Sigmoid colon (tissue), 4 donors: Measurements from ENCODE around the gene SOCS1.

Source experiments
- EP300 ChIP-seq, 4 donors: sonication (generic); formaldehyde crosslinking; IDR thresholded peaks; one replicate each; pipeline ENCODE4 v1.6.1; 2017; ENCODE audit warnings: antibody characterized with exemption in 4 of 4
- POLR2A ChIP-seq, 2 donors: fragments of 450-650 bp; IDR thresholded peaks; one replicate each; pipeline ENCODE4 v1.6.1; 2016; ENCODE audit warnings: antibody characterized with exemption in 2 of 2, mild to moderate bottlenecking in 2 of 2, moderate library complexity in 2 of 2
- POLR2AphosphoS5 ChIP-seq, 4 donors: sonication (generic); formaldehyde crosslinking; IDR thresholded peaks; one replicate each; pipeline ENCODE4 v1.6.1; 2017; ENCODE audit warnings: antibody characterized with exemption in 4 of 4
- TF ChIP-seq, protein P1 (sequence below), 4 experiments: fragments of 450-650 bp in 3 of 4; fragments of 200-600 bp in 1 of 4; IDR thresholded peaks; one replicate each; pipeline ENCODE4 v1.5.1; 2016 to 2019; ENCODE audit warnings: antibody characterized with exemption in 4 of 4, mild to moderate bottlenecking in 3 of 4, moderate library complexity in 2 of 4

DNA sequence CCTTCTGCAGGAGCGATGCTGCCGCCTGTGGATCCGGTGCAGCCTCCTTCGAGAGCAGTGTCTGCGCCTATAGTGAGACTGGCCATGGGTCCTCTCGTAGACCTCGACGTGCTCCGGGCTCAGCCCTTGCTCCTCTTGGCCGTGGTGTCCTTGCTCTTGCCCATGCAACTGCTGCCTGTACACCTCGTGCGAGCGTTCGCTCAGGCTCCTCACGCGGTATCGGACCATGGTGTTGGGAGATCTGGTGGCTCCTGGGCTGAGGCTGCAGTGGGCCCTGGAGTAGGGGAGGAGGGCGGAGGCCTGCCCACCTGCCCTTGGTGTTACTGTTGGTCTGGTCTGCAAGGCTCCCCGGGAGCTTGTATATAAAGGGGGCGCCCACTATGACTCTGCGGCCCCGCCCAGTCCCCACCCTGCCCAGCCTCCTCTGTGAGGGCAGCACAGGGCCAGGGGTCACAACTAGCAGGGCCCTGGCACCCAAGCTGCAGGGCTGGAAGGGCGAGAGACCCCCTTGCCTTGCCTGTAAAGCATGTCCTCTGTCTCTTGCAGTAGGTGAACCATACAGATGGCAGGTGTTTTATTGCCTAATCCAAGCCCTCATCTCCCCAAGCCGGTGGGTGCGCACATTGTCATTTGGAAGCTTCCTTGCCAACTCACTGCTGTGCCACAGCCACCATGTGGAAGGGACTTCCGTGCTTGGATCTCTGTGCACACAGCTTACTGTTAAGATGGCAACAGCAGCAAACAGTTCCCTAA lies 20.3 kb upstream of the SOCS1 start, which contains the start of gene PRM2:
- TF ChIP-seq, protein P1, sequence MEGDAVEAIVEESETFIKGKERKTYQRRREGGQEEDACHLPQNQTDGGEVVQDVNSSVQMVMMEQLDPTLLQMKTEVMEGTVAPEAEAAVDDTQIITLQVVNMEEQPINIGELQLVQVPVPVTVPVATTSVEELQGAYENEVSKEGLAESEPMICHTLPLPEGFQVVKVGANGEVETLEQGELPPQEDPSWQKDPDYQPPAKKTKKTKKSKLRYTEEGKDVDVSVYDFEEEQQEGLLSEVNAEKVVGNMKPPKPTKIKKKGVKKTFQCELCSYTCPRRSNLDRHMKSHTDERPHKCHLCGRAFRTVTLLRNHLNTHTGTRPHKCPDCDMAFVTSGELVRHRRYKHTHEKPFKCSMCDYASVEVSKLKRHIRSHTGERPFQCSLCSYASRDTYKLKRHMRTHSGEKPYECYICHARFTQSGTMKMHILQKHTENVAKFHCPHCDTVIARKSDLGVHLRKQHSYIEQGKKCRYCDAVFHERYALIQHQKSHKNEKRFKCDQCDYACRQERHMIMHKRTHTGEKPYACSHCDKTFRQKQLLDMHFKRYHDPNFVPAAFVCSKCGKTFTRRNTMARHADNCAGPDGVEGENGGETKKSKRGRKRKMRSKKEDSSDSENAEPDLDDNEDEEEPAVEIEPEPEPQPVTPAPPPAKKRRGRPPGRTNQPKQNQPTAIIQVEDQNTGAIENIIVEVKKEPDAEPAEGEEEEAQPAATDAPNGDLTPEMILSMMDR (IDR thresholded peaks at IDR 0.05) = no peak
- TF ChIP-seq EP300 (IDR thresholded peaks at IDR 0.05) (no peak), POLR2A (IDR thresholded peaks at IDR 0.05) (no peak), POLR2AphosphoS5 (IDR thresholded peaks at IDR 0.05) (no peak)
